T-helper 1 cell treated with Interleukin-12 subunit alpha and Interleukin-12 subunit beta and Interleukin-4 antibody, amounts not matched to agents 30 μg/mL and 1 μg/mL, for 36 hours (primary cell): Measurements from ENCODE around the gene TMEM120B.
"Not testable (repeated sequence)": the region's sequence is repeated elsewhere in the genome, so short reads cannot be mapped to it uniquely, and the experiment has no call there.

Source experiments
- H3K27ac Mint-ChIP-seq: one replicate; pipeline ENCODE4 v1.8.0; 2021; ENCODE audit warnings: mild to moderate bottlenecking, mixed read lengths
- H3K27me3 Mint-ChIP-seq: one replicate; pipeline ENCODE4 v1.8.0; 2021; ENCODE audit warnings: low read depth, mixed read lengths
- H3K36me3 Mint-ChIP-seq: one replicate; pipeline ENCODE4 v1.8.0; 2021; ENCODE audit warnings: low read depth, mixed read lengths
- H3K4me1 Mint-ChIP-seq: one replicate; pipeline ENCODE4 v1.8.0; 2021; ENCODE audit warnings: low read depth, mixed read lengths
- H3K4me3 Mint-ChIP-seq: one replicate; pipeline ENCODE4 v1.8.0; 2021; ENCODE audit warnings: mild to moderate bottlenecking, moderate library complexity, mixed read lengths
- H3K9me3 Mint-ChIP-seq: one replicate; pipeline ENCODE4 v1.8.0; 2021; ENCODE audit warnings: mixed read lengths

TMEM120B gene

GRCh38 chr12:121697093-121697698 lies 15.4 kb upstream of the TMEM120B start:
- Mint-ChIP-seq H3K27ac (no peak overlapping the region), H3K36me3 (no peaks in the 10 kb centered on the region), H3K4me1 (no peaks in the 10 kb centered on the region), H3K9me3 (no peaks in the 10 kb centered on the region), H3K27me3 (peaks cover 4% of the 10 kb centered on the region), H3K4me3 (no peak overlapping the region)

GRCh38 chr12:121697861-121698260 lies 14.7 kb upstream of the TMEM120B start:
- not testable (repeated sequence) for H3K9me3 Mint-ChIP-seq, H3K27me3 Mint-ChIP-seq, H3K4me3 Mint-ChIP-seq, H3K36me3 Mint-ChIP-seq, H3K4me1 Mint-ChIP-seq, H3K27ac Mint-ChIP-seq

GRCh38 chr12:121701667-121702277 lies 10.8 kb upstream of the TMEM120B start:
- no peak overlapping the region for H3K27ac Mint-ChIP-seq
- no peak overlapping the region for H3K4me3 Mint-ChIP-seq

GRCh38 chr12:121702944-121703343 lies 9.6 kb upstream of the TMEM120B start:
- Mint-ChIP-seq H3K36me3 (no peaks in the 10 kb centered on the region), H3K27me3 (peaks cover 4% of the 10 kb centered on the region), H3K9me3 (no peaks in the 10 kb centered on the region), H3K4me3 (no peak overlapping the region), H3K27ac (no peak overlapping the region), H3K4me1 (no peaks in the 10 kb centered on the region)

More at GRCh38 chr12:121701667-121702277, 10.8 kb upstream of the TMEM120B start:
- Mint-ChIP-seq H3K36me3 (no peaks in the 10 kb centered on the region), H3K27me3 (peaks cover 4% of the 10 kb centered on the region), H3K4me1 (no peaks in the 10 kb centered on the region), H3K9me3 (no peaks in the 10 kb centered on the region)

- Mint-ChIP-seq H3K27me3 (peaks cover 7% of the 10 kb centered on the region), H3K9me3 (no peaks in the 10 kb centered on the region), H3K36me3 (no peaks in the 10 kb centered on the region), H3K4me3 (no peak overlapping the region), H3K4me1 (peaks cover 1% of the 10 kb centered on the region), H3K27ac (no peak overlapping the region)
Observed at GRCh38 chr12:121705514-121705913, 7.0 kb upstream of the TMEM120B start.

GRCh38 chr12:121708313-121709063 lies 4.1 kb upstream of the TMEM120B start:
- no peaks in the 10 kb centered on the region for H3K36me3 Mint-ChIP-seq
- no peak overlapping the region for H3K27ac Mint-ChIP-seq
- peaks cover 4% of the 10 kb centered on the region for H3K27me3 Mint-ChIP-seq
- H3K9me3 Mint-ChIP-seq = no peaks in the 10 kb centered on the region
- no peak overlapping the region for H3K4me3 Mint-ChIP-seq
- H3K4me1 Mint-ChIP-seq = peaks cover 11% of the 10 kb centered on the region

- not testable (repeated sequence) for H3K36me3 Mint-ChIP-seq, H3K27me3 Mint-ChIP-seq, H3K4me3 Mint-ChIP-seq, H3K27ac Mint-ChIP-seq, H3K9me3 Mint-ChIP-seq
- peaks cover 16% of the 10 kb centered on the region for H3K4me1 Mint-ChIP-seq
Observed at GRCh38 chr12:121709064-121709424, 3.5 kb upstream of the TMEM120B start.

- Mint-ChIP-seq H3K9me3 (no peaks in the 10 kb centered on the region), H3K4me1 (peaks cover 16% of the 10 kb centered on the region), H3K27me3 (peaks cover 4% of the 10 kb centered on the region), H3K27ac (no peak overlapping the region), H3K4me3 (no peak overlapping the region), H3K36me3 (no peaks in the 10 kb centered on the region)
Observed at GRCh38 chr12:121709478-121709961, 3.0 kb upstream of the TMEM120B start.

- H3K36me3 Mint-ChIP-seq = peaks cover 1% of the 10 kb centered on the region
- H3K27ac Mint-ChIP-seq = peak overlapping the region; percentile 92
- H3K9me3 Mint-ChIP-seq = no peaks in the 10 kb centered on the region
- H3K27me3 Mint-ChIP-seq = peaks cover 4% of the 10 kb centered on the region
- H3K4me3 Mint-ChIP-seq = peak overlapping the region; percentile 90
- H3K4me1 Mint-ChIP-seq = peaks cover 16% of the 10 kb centered on the region
Observed at GRCh38 chr12:121711361-121712189, 977 bp upstream of the TMEM120B start.

GRCh38 chr12:121712190-121712460 lies 427 bp upstream of the TMEM120B start:
- Mint-ChIP-seq H3K4me3 (peak overlapping the region; percentile 90), H3K4me1 (peaks cover 16% of the 10 kb centered on the region), H3K36me3 (peaks cover 1% of the 10 kb centered on the region), H3K27ac (peak overlapping the region; percentile 92), H3K27me3 (peaks cover 4% of the 10 kb centered on the region), H3K9me3 (no peaks in the 10 kb centered on the region)

- Mint-ChIP-seq H3K9me3 (no peaks in the 10 kb centered on the region), H3K4me3 (peak overlapping the region; percentile 78), H3K27ac (peak overlapping the region; percentile 68), H3K36me3 (peaks cover 1% of the 10 kb centered on the region), H3K4me1 (peaks cover 18% of the 10 kb centered on the region), H3K27me3 (peaks cover 4% of the 10 kb centered on the region)
Observed at GRCh38 chr12:121713257-121713777, 765 bp downstream of the TMEM120B start.

GRCh38 chr12:121713793-121714192 lies 1.2 kb downstream of the TMEM120B start:
- Mint-ChIP-seq H3K36me3 (peaks cover 2% of the 10 kb centered on the region), H3K4me3 (peak overlapping the region; percentile 78), H3K27me3 (peaks cover 4% of the 10 kb centered on the region), H3K4me1 (peaks cover 20% of the 10 kb centered on the region), H3K27ac (peak overlapping the region; percentile 68), H3K9me3 (no peaks in the 10 kb centered on the region)

- not testable (repeated sequence) for H3K27ac Mint-ChIP-seq, H3K4me3 Mint-ChIP-seq, H3K36me3 Mint-ChIP-seq, H3K9me3 Mint-ChIP-seq, H3K27me3 Mint-ChIP-seq
- H3K4me1 Mint-ChIP-seq = peaks cover 21% of the 10 kb centered on the region
Observed at GRCh38 chr12:121715055-121715454, 2.5 kb downstream of the TMEM120B start.

- Mint-ChIP-seq H3K4me1 (peaks cover 21% of the 10 kb centered on the region), H3K27me3 (no peaks in the 10 kb centered on the region), H3K4me3 (no peak overlapping the region), H3K27ac (no peak overlapping the region), H3K36me3 (peaks cover 4% of the 10 kb centered on the region), H3K9me3 (no peaks in the 10 kb centered on the region)
Observed at GRCh38 chr12:121715862-121716435, 3.4 kb downstream of the TMEM120B start.
